WTC11 (cell line): Measurements from ENCODE around the gene MMP28. TPM values are rescaled to one million over a fixed set of nuclear protein-coding genes. Genes with fewer than 3 reads are reported as not detected.

ENCODE experiments used
- ATAC-seq: fragments of 200-7000 bp; cut with Tn5 transposase; 2 replicates; pipeline ENCODE4 v1.10.0; 2021; ENCODE audit warnings: mild to moderate bottlenecking, moderate library complexity
- CTCF ChIA-PET: fragments of 300-600 bp; sonication (Branson Sonifier 250); formaldehyde crosslinking; loops from one replicate; lab custom pipeline; 2021; ENCODE audit warnings: antibody characterized with exemption; lab: Charles Lee
- POLR2A ChIA-PET: fragments of 350-600 bp; sonication (Branson Sonifier 250); formaldehyde crosslinking; loops from one replicate; lab custom pipeline; 2021; ENCODE audit warnings: antibody characterized with exemption; lab: Charles Lee
- DNase-seq: peaks from one replicate; pipeline ENCODE4 v3.0.0; 2021; ENCODE audit warnings: low spot score
- H3K27ac Mint-ChIP-seq: 2 replicates; pipeline ENCODE4 v1.8.0; 2021; ENCODE audit warnings: mixed read lengths
- H3K27me3 Mint-ChIP-seq: 2 replicates; pipeline ENCODE4 v1.8.0; 2021; ENCODE audit warnings: low read depth, mild to moderate bottlenecking, moderate library complexity, mixed read lengths
- H3K36me3 Mint-ChIP-seq: 2 replicates; pipeline ENCODE4 v1.8.0; 2021; ENCODE audit warnings: mixed read lengths
- H3K4me1 Mint-ChIP-seq: 2 replicates; pipeline ENCODE4 v1.8.0; 2022; ENCODE audit warnings: mixed read lengths
- H3K4me3 Mint-ChIP-seq: 2 replicates; pipeline ENCODE4 v1.8.0; 2021; ENCODE audit warnings: mild to moderate bottlenecking, moderate library complexity, mixed read lengths
- H3K9me3 Mint-ChIP-seq: 2 replicates; pipeline ENCODE4 v1.8.0; 2021; ENCODE audit warnings: mixed read lengths
- ELF4 ChIP-seq: sonication (generic); formaldehyde crosslinking; IDR thresholded peaks from 2 replicates; pipeline ENCODE4 v1.8.1; 2022; ENCODE audit warnings: low read depth, mild to moderate bottlenecking, moderate library complexity, missing genetic modification reagents
- GRHL2 ChIP-seq: fragments of 250-450 bp; sonication (Bioruptor Pico); IDR thresholded peaks from 2 replicates; pipeline ENCODE4 v1.8.0; 2022; ENCODE audit warnings: mild to moderate bottlenecking, moderate library complexity; ENCODE audit not compliant: insufficient replicate concordance, severe bottlenecking
- HMGA2 ChIP-seq: fragments of 250-450 bp; sonication (Bioruptor Pico); IDR thresholded peaks from 2 replicates; pipeline ENCODE4 v1.4.0; 2021; ENCODE audit warnings: mild to moderate bottlenecking, moderate library complexity
- NFATC4 ChIP-seq: fragments of 250-450 bp; sonication (Bioruptor Pico); IDR thresholded peaks from 2 replicates; pipeline ENCODE4 v1.9.0; 2021; ENCODE audit warnings: mild to moderate bottlenecking
- SMAD3 ChIP-seq: sonication (generic); formaldehyde crosslinking; IDR thresholded peaks from 2 replicates; pipeline ENCODE4 v1.8.0; 2022; ENCODE audit warnings: missing genetic modification reagents, mild to moderate bottlenecking, borderline replicate concordance
- TEAD1 ChIP-seq: sonication (generic); formaldehyde crosslinking; IDR thresholded peaks from 2 replicates; pipeline ENCODE4 v1.8.0; 2022; ENCODE audit warnings: mild to moderate bottlenecking, missing genetic modification reagents
- TP53 ChIP-seq: sonication (generic); formaldehyde crosslinking; IDR thresholded peaks from 2 replicates; pipeline ENCODE4 v1.8.1; 2023; ENCODE audit warnings: mild to moderate bottlenecking, missing genetic modification reagents
- ZNF423 ChIP-seq: fragments of 250-450 bp; sonication (Bioruptor Pico); IDR thresholded peaks from 2 replicates; pipeline ENCODE4 v2.1.2; 2022; ENCODE audit warnings: mild to moderate bottlenecking, moderate library complexity
- ZNF671 ChIP-seq: fragments of 250-450 bp; sonication (Bioruptor Pico); IDR thresholded peaks from 2 replicates; pipeline ENCODE4 v1.8.0; 2021; ENCODE audit warnings: mild to moderate bottlenecking
- total RNA-seq: library from RNA; stranded (reverse); gene quantifications from 3 replicates; pipeline ENCODE4 v1.2.3, GENCODE V29; 2021
- TF ChIP-seq, protein P1 (sequence below): sonication (generic); formaldehyde crosslinking; IDR thresholded peaks from 2 replicates; pipeline ENCODE4 v1.8.1; 2023; ENCODE audit warnings: mild to moderate bottlenecking, missing genetic modification reagents
- TF ChIP-seq, protein P2 (sequence below): sonication (generic); formaldehyde crosslinking; IDR thresholded peaks from 2 replicates; pipeline ENCODE4 v1.8.1; 2022; ENCODE audit warnings: missing genetic modification reagents, borderline replicate concordance
- TF ChIP-seq, protein P3 (sequence below): sonication (generic); formaldehyde crosslinking; conservative IDR thresholded peaks from 2 replicates; pipeline ENCODE4 v1.8.1; 2023; ENCODE audit warnings: mild to moderate bottlenecking, low read depth, missing genetic modification reagents, moderate library complexity
- TF ChIP-seq, protein P4 (sequence below): sonication (generic); formaldehyde crosslinking; IDR thresholded peaks from 2 replicates; pipeline ENCODE4 v1.8.1; 2022; ENCODE audit warnings: low read depth, missing genetic modification reagents, borderline replicate concordance
- TF ChIP-seq, protein P5 (sequence below): sonication (generic); formaldehyde crosslinking; conservative IDR thresholded peaks from 2 replicates; pipeline ENCODE4 v1.8.1; 2022; ENCODE audit warnings: mild to moderate bottlenecking, missing genetic modification reagents
- TF ChIP-seq, protein P6 (sequence below): fragments of 250-450 bp; sonication (Bioruptor Pico); IDR thresholded peaks from 2 replicates; pipeline ENCODE4 v1.9.0; 2021; ENCODE audit warnings: mild to moderate bottlenecking, borderline replicate concordance
- TF ChIP-seq, protein P7 (sequence below): sonication (generic); formaldehyde crosslinking; IDR thresholded peaks from 2 replicates; pipeline ENCODE4 v1.8.1; 2022; ENCODE audit warnings: low read depth, mild to moderate bottlenecking, moderate library complexity, missing genetic modification reagents, borderline replicate concordance

Gene MMP28
- total RNA-seq, 1 experiment from 2014 or later: 0.22 TPM

DNA sequence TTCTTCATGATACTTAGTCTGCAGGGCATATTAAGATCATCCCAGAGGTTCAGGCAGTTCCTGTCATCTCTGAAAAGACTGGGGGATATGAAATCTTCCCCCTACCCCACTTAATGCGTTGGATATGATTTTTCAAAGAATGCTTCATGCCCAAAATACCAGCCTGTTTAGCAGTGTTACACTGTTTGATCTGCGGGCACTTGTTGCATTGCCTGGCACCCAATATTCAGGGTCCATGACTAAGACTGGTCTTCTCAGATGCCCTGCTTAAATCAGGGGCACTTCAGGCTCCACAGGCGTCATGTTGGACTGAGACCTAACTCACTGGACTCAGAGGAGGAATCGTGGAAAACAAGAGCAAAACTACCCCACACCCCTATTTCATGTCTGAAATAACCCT, 70.4 kb downstream of the MMP28 start:
- DNase-seq (no peak), ATAC-seq (no peak)
- Mint-ChIP-seq H3K36me3 (peaks cover 26% of the 10 kb centered on the region), H3K27ac (no peak overlapping the region), H3K9me3 (no peaks in the 10 kb centered on the region), H3K4me3 (no peak overlapping the region), H3K4me1 (peaks cover 37% of the 10 kb centered on the region), H3K27me3 (peaks cover 5% of the 10 kb centered on the region)
- POLR2A ChIA-PET: no interaction called here
- TF ChIP-seq SMAD3 (CRISPR knock-in tag) (no peak), ELF4 (CRISPR knock-in tag) (no peak)
- CTCF ChIA-PET: interaction anchor here (1.9 to 2.3 kb wide), 2 partner anchors 22 to 39 kb away, joined by 5 to 11 read pairs; no protein-coding TSS in a partner anchor

DNA sequence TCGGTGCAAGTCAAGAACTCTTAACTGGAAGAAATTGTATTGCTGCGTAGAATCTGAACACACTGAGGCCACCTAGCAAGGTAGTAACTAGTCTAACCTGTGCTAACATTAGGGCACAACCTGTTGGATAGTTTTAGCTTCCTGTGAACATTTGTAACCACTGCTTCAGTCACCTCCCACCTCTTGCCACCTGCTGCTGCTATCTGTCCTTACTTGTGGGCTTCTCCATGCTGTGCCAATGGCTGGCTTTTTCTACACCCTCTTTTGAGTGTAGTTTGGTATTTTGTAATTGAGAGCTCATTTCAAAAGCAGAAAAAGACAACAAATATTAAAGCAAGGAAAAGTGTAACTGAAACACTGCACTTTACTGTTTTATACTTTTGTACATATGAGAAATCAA, 71.7 kb downstream of the MMP28 start:
- Mint-ChIP-seq H3K27me3 (no peaks in the 10 kb centered on the region), H3K4me1 (peaks cover 27% of the 10 kb centered on the region), H3K9me3 (no peaks in the 10 kb centered on the region), H3K27ac (no peak overlapping the region), H3K36me3 (peaks cover 30% of the 10 kb centered on the region), H3K4me3 (no peak overlapping the region)
- ChIA-PET CTCF (interaction anchor here (1.9 to 2.1 kb wide), 2 partner anchors 8 to 24 kb away, joined by 5 to 6 read pairs; partner anchors contain the start of gene RASL10B), POLR2A (interaction anchor here (0.6 kb wide), 1 partner anchor 25 kb away, joined by 3 read pairs; no protein-coding TSS in a partner anchor)
- DNase-seq: no peak
- no peak for ATAC-seq
- TF ChIP-seq, protein P1, sequence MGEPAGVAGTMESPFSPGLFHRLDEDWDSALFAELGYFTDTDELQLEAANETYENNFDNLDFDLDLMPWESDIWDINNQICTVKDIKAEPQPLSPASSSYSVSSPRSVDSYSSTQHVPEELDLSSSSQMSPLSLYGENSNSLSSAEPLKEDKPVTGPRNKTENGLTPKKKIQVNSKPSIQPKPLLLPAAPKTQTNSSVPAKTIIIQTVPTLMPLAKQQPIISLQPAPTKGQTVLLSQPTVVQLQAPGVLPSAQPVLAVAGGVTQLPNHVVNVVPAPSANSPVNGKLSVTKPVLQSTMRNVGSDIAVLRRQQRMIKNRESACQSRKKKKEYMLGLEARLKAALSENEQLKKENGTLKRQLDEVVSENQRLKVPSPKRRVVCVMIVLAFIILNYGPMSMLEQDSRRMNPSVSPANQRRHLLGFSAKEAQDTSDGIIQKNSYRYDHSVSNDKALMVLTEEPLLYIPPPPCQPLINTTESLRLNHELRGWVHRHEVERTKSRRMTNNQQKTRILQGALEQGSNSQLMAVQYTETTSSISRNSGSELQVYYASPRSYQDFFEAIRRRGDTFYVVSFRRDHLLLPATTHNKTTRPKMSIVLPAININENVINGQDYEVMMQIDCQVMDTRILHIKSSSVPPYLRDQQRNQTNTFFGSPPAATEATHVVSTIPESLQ (CRISPR knock-in tag): no peak
- TF ChIP-seq, protein P2, sequence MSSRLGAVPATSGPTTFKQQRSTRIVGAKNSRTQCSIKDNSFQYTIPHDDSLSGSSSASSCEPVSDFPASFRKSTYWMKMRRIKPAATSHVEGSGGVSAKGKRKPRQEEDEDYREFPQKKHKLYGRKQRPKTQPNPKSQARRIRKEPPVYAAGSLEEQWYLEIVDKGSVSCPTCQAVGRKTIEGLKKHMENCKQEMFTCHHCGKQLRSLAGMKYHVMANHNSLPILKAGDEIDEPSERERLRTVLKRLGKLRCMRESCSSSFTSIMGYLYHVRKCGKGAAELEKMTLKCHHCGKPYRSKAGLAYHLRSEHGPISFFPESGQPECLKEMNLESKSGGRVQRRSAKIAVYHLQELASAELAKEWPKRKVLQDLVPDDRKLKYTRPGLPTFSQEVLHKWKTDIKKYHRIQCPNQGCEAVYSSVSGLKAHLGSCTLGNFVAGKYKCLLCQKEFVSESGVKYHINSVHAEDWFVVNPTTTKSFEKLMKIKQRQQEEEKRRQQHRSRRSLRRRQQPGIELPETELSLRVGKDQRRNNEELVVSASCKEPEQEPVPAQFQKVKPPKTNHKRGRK (CRISPR knock-in tag): no peak
- TF ChIP-seq TEAD1 (CRISPR knock-in tag) (no peak), TP53 (no peak), HMGA2 (CRISPR knock-in tag) (no peak), GRHL2 (CRISPR knock-in tag) (no peak), ZNF423 (CRISPR knock-in tag) (no peak), ZNF671 (no peak), NFATC4 (no peak)
- TF ChIP-seq, protein P3, sequence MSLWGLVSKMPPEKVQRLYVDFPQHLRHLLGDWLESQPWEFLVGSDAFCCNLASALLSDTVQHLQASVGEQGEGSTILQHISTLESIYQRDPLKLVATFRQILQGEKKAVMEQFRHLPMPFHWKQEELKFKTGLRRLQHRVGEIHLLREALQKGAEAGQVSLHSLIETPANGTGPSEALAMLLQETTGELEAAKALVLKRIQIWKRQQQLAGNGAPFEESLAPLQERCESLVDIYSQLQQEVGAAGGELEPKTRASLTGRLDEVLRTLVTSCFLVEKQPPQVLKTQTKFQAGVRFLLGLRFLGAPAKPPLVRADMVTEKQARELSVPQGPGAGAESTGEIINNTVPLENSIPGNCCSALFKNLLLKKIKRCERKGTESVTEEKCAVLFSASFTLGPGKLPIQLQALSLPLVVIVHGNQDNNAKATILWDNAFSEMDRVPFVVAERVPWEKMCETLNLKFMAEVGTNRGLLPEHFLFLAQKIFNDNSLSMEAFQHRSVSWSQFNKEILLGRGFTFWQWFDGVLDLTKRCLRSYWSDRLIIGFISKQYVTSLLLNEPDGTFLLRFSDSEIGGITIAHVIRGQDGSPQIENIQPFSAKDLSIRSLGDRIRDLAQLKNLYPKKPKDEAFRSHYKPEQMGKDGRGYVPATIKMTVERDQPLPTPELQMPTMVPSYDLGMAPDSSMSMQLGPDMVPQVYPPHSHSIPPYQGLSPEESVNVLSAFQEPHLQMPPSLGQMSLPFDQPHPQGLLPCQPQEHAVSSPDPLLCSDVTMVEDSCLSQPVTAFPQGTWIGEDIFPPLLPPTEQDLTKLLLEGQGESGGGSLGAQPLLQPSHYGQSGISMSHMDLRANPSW (CRISPR knock-in tag): no peak
- TF ChIP-seq, protein P4, sequence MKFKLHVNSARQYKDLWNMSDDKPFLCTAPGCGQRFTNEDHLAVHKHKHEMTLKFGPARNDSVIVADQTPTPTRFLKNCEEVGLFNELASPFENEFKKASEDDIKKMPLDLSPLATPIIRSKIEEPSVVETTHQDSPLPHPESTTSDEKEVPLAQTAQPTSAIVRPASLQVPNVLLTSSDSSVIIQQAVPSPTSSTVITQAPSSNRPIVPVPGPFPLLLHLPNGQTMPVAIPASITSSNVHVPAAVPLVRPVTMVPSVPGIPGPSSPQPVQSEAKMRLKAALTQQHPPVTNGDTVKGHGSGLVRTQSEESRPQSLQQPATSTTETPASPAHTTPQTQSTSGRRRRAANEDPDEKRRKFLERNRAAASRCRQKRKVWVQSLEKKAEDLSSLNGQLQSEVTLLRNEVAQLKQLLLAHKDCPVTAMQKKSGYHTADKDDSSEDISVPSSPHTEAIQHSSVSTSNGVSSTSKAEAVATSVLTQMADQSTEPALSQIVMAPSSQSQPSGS (CRISPR knock-in tag): no peak
- TF ChIP-seq, protein P5, sequence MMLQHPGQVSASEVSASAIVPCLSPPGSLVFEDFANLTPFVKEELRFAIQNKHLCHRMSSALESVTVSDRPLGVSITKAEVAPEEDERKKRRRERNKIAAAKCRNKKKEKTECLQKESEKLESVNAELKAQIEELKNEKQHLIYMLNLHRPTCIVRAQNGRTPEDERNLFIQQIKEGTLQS (CRISPR knock-in tag): no peak
- TF ChIP-seq, protein P6, sequence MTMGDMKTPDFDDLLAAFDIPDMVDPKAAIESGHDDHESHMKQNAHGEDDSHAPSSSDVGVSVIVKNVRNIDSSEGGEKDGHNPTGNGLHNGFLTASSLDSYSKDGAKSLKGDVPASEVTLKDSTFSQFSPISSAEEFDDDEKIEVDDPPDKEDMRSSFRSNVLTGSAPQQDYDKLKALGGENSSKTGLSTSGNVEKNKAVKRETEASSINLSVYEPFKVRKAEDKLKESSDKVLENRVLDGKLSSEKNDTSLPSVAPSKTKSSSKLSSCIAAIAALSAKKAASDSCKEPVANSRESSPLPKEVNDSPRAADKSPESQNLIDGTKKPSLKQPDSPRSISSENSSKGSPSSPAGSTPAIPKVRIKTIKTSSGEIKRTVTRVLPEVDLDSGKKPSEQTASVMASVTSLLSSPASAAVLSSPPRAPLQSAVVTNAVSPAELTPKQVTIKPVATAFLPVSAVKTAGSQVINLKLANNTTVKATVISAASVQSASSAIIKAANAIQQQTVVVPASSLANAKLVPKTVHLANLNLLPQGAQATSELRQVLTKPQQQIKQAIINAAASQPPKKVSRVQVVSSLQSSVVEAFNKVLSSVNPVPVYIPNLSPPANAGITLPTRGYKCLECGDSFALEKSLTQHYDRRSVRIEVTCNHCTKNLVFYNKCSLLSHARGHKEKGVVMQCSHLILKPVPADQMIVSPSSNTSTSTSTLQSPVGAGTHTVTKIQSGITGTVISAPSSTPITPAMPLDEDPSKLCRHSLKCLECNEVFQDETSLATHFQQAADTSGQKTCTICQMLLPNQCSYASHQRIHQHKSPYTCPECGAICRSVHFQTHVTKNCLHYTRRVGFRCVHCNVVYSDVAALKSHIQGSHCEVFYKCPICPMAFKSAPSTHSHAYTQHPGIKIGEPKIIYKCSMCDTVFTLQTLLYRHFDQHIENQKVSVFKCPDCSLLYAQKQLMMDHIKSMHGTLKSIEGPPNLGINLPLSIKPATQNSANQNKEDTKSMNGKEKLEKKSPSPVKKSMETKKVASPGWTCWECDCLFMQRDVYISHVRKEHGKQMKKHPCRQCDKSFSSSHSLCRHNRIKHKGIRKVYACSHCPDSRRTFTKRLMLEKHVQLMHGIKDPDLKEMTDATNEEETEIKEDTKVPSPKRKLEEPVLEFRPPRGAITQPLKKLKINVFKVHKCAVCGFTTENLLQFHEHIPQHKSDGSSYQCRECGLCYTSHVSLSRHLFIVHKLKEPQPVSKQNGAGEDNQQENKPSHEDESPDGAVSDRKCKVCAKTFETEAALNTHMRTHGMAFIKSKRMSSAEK: no peak
- TF ChIP-seq, protein P7, sequence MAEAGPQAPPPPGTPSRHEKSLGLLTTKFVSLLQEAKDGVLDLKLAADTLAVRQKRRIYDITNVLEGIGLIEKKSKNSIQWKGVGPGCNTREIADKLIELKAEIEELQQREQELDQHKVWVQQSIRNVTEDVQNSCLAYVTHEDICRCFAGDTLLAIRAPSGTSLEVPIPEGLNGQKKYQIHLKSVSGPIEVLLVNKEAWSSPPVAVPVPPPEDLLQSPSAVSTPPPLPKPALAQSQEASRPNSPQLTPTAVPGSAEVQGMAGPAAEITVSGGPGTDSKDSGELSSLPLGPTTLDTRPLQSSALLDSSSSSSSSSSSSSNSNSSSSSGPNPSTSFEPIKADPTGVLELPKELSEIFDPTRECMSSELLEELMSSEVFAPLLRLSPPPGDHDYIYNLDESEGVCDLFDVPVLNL (CRISPR knock-in tag): no peak
